Measurements from ENCODE around the gene DISC1.

GRCh38 chr1:231702804-231703203 is 76.2 kb downstream of the DISC1 start:
- TF ChIP-seq, protein P1, sequence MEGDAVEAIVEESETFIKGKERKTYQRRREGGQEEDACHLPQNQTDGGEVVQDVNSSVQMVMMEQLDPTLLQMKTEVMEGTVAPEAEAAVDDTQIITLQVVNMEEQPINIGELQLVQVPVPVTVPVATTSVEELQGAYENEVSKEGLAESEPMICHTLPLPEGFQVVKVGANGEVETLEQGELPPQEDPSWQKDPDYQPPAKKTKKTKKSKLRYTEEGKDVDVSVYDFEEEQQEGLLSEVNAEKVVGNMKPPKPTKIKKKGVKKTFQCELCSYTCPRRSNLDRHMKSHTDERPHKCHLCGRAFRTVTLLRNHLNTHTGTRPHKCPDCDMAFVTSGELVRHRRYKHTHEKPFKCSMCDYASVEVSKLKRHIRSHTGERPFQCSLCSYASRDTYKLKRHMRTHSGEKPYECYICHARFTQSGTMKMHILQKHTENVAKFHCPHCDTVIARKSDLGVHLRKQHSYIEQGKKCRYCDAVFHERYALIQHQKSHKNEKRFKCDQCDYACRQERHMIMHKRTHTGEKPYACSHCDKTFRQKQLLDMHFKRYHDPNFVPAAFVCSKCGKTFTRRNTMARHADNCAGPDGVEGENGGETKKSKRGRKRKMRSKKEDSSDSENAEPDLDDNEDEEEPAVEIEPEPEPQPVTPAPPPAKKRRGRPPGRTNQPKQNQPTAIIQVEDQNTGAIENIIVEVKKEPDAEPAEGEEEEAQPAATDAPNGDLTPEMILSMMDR (IDR thresholded peaks at IDR 0.05; ENCODE audit: low read depth, low read length), result no peak
- no peak for TF ChIP-seq EZH2phosphoT487 (IDR thresholded peaks at IDR 0.05; ENCODE audit: low read depth)
